ENCODE results near the gene SLC16A6. TPM values are rescaled to one million over a fixed set of nuclear protein-coding genes. Genes with fewer than 3 reads are reported as not detected.
A peak's percentile ranks its signal among the peaks of the same experiment; 100 is the strongest.
"Not testable (repeated sequence)": the region's sequence is repeated elsewhere in the genome, so short reads cannot be mapped to it uniquely, and the experiment has no call there.

Gene SLC16A6
- total RNA-seq, 2 donors from 2014 or later = 0.20 to 0.49 TPM

GRCh38 chr17:68294196-68294555 lies 3.2 kb upstream of the SLC16A6 start:
- DNase-seq = no peak
- no peak for ATAC-seq
- intact Hi-C loops (cut with DNase I, micrococcal nuclease) = no loop called here

DNA sequence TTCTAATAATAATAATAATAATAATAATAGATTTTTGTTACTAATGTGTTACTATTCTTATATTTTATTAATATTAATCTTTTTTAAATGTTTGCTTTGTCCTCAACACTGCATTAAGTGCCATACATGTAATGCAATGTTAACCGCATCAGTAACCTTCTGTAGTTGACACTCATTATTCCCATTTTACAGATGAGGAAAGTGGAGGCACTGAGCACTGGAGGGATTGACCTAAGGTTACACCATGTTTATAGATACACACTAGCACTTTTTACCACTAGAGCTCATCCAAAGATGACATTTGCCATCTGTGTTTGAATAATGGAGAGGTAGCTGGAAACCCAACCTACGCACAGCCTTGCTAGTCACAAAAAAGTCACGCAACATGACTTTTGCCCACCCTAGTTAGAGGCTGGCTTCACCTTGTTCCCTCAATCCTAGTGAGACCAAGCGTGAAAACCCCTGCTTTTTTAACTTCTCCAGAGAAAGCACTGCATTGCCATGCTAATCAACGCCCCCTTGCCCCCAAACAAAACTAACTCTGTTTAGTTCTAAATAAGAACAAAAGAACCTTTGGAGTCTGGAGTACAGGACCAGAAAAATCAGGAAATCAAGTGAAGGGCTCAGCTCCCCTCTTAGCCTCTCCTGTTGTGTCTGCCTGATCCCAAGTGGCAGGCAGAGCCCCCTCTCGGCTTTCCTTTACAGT lies 2.7 kb upstream of the SLC16A6 start:
- DNase-seq (no peak), ATAC-seq (no peak)
- intact Hi-C loops (cut with DNase I, micrococcal nuclease) = no loop called here

DNA sequence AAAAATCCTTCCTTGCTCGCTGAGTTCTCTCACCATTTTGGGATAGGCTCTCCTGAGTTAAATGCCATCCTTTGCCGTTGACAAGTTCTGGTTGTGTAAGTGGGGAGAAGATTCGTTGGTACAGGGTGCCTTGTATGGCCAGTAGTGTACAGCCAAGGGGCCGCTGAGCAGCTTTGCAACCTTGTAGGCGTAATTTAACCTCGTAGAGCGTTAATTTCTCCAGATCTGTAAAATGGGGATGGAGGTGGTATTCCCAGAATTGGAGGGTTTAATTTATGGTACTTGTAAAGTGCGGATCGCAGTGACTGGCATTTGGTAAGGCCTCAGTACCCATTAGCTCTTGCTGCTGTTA lies 1.7 kb upstream of the SLC16A6 start:
- ATAC-seq = no peak
- no peak for DNase-seq
- intact Hi-C loops (cut with DNase I, micrococcal nuclease) = no loop called here

DNA sequence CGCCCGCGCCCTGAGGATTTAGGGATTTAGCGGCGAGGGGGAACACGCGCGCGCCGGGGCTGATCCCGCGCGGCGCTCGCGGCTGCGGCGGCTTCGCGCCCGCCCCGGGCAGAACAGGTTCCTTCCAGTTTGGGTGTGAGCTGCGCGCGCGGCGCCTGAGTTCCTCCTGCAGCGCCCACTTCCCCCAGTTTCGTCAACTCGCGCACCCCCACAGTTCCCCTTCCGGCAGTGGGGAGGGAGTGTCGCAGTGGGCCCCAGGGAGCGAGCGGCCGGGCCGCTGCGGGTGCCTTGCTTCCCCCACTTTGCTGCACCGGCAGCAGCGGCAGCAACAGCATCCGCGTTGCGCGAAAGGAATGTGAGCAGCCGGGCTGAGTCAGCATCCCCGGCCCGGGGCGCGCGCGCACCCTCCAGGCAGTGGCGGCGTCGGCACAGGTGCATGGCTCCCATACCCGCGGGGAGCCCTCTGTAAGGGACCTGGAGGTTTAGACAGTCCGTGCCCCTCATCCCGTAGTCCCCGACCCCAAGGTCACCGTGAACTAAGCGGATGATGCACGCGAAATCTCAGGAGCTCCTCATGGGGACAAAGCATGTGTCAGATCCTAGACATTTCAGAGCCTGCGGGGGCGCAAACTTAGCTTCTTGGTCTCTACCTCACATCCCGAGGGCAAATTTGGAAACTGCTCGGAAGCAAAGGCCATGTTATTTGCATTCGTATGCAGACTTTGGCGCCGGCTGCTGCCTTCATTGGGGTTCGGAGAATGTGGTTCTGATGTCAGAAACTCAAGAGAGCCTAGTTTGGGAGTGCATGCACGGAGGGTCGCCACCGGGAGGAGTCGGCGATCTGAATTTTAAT lies 1.1 kb upstream of the SLC16A6 start:
- intact Hi-C loops (cut with DNase I, micrococcal nuclease) = no loop called here
- ATAC-seq = peak; percentile 75
- DNase-seq = peak; percentile 78 to 83

- DNase-seq (peak in 1 of 2 donors; percentile 45), ATAC-seq (no peak)
- intact Hi-C loops (cut with DNase I, micrococcal nuclease) = no loop called here
Measured at GRCh38 chr17:68290268-68290954, 516 bp downstream of the SLC16A6 start.

GRCh38 chr17:68289936-68290267 lies 1.0 kb downstream of the SLC16A6 start:
- intact Hi-C loops (cut with DNase I, micrococcal nuclease) = no loop called here
- no peak for ATAC-seq
- no peak for DNase-seq

DNA sequence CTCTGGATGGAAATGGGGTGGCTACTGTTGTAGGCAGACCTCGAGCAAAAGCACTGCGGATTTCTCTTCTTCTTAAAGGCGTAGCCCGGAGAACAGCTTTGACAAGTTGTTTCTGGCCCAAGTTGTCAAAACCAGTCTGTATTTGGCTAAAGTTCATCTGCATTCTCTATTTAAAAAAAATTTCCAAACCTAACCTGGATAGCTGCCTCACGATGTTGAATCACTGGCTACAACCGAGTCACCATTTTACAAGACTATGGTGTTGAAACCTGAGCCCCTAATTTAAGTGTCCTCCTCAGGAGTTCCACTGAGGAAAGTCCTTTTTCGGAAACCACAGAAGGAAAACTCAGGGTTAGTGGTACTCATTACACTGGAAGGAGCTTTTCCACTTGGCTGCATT lies 1.5 kb downstream of the SLC16A6 start:
- intact Hi-C loops (cut with DNase I, micrococcal nuclease) = no loop called here
- DNase-seq (no peak), ATAC-seq (no peak)

- no peak for DNase-seq
- no peak for ATAC-seq
- intact Hi-C loops (cut with DNase I, micrococcal nuclease) = no loop called here
Measured at GRCh38 chr17:68288804-68289203, 2.1 kb downstream of the SLC16A6 start.

- ATAC-seq (no peak), DNase-seq (no peak)
- intact Hi-C loops (cut with DNase I, micrococcal nuclease) = no loop called here
Measured at GRCh38 chr17:68288375-68288774, 2.6 kb downstream of the SLC16A6 start.

DNA sequence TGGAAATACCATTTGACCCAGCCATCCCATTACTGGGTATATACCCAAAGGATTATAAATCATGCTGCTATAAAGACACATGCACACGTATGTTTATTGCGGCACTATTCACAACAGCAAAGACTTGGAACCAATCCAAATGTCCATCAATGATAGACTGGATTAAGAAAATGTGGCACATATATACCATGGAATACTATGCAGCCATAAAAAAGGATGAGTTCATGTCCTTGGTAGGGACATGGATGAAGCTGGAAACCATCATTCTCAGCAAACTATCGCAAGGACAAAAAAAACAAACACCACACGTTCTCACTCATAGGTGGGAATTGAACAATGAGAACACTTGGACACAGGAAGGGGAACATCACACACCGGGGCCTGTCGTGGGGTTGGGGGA lies 9.0 kb downstream of the SLC16A6 start:
- DNase-seq; ATAC-seq; intact Hi-C loops (cut with DNase I, micrococcal nuclease): not testable (repeated sequence)

GRCh38 chr17:68277807-68278206 lies 13.1 kb downstream of the SLC16A6 start:
- intact Hi-C loops (cut with DNase I, micrococcal nuclease) = no loop called here
- ATAC-seq (no peak), DNase-seq (no peak)

DNA sequence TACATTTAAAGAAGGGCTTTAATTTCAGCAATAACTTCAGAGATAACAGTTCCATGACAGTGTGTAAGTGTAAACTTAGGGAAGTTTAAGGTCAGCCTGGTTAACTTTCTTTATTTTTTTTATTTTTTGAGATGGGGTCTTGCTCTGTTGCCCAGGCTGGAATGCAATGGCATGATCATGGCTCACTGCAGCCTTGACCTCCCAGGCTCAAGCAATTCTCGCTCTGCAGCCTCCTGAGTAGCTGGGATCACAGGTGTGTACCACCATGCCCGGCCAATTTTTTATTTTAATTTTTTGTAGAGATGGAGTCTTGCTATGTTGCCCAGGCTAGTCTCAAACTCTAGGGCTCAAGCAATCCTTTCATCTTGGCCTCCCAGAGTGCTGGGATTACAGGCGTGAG lies 14.6 kb downstream of the SLC16A6 start:
- DNase-seq; ATAC-seq; intact Hi-C loops (cut with DNase I, micrococcal nuclease): not testable (repeated sequence)

DNA sequence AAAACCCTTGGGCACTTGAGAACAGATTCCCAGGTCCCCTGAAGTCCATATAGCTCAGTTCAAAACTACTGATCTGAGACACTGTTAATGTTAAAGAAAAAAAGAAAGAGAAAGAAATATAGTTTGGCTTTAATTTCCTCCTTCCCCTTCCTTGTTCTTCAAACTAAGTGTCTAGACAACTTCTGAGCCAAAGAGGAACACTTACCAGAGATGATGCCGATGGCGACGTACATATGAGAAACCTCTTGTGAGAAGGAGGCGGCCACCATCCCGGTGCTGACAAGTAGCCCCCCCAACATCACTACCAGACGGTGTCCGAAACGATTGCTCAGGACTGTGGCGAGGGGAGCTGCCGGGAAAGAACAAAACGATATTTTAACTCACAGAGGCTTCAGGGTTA lies 17.2 kb downstream of the SLC16A6 start:
- DNase-seq (no peak), ATAC-seq (no peak)
- intact Hi-C loops (cut with DNase I, micrococcal nuclease) = no loop called here

GRCh38 chr17:68265833-68266232 lies 25.1 kb downstream of the SLC16A6 start:
- DNase-seq; intact Hi-C loops (cut with DNase I, micrococcal nuclease); ATAC-seq: not testable (repeated sequence)

- not testable (repeated sequence) for DNase-seq
- intact Hi-C loops (cut with DNase I, micrococcal nuclease) = loop anchor here in 1 of 2 donors (5.0 kb wide), 1 partner anchor 199 kb away; no protein-coding TSS in a partner anchor
Measured at GRCh38 chr17:68263101-68263681, 27.7 kb downstream of the SLC16A6 start.

DNA sequence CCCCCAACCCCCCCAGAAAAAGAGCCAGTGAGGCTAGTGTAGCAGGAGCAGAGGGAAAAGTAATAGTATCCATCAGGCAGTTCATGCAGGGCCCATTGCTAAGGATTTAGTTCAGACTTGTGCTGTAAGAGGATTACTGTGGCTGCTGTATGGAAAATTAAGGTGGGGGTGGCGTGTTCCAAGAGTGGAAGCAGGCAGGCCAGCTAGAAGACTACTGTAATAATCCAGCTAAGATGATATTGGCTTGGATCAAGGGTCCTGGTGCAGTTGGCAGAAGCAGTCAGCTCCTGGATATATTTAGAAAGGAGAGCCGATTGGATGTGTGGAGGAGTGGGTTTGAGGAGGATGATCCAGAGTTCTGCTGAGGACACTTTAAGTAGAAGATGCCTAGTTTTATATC lies 28.5 kb downstream of the SLC16A6 start:
- not testable (repeated sequence) for ATAC-seq, DNase-seq
- intact Hi-C loops (cut with DNase I, micrococcal nuclease) = loop anchor here in 1 of 2 donors (5.0 kb wide), 1 partner anchor 200 kb away; no protein-coding TSS in a partner anchor

More at GRCh38 chr17:68263101-68263681, 27.7 kb downstream of the SLC16A6 start:
- peak; percentile 76 for ATAC-seq

- ATAC-seq (no peak), DNase-seq (no peak)
- intact Hi-C loops (cut with DNase I, micrococcal nuclease) = loop anchor here in 1 of 2 donors (5.0 kb wide), 1 partner anchor 202 kb away; no protein-coding TSS in a partner anchor
Measured at GRCh38 chr17:68260051-68260762, 30.7 kb downstream of the SLC16A6 start.

GRCh38 chr17:68259648-68259951 lies 31.3 kb downstream of the SLC16A6 start:
- intact Hi-C loops (cut with DNase I, micrococcal nuclease); ATAC-seq: not testable (repeated sequence)

More at GRCh38 chr17:68259648-68259951, 31.3 kb downstream of the SLC16A6 start:
- not testable (repeated sequence) for DNase-seq

All from left colon (tissue), 2 donors.